Smooth muscle cell (in vitro differentiated cells): Measurements from ENCODE around the gene IAPP. TPM values are rescaled to one million over a fixed set of nuclear protein-coding genes. Genes with fewer than 3 reads are reported as not detected.
A peak's percentile ranks its signal among the peaks of the same experiment; 100 is the strongest.
"Not testable (repeated sequence)": the region's sequence is repeated elsewhere in the genome, so short reads cannot be mapped to it uniquely, and the experiment has no call there.

Experiments used
- DNase-seq: peaks from one replicate; lab custom pipeline; 2025; ENCODE audit not compliant: unreplicated experiment; lab: John Stamatoyannopoulos, UW
- H2AFZ ChIP-seq: fragments of 200-600 bp; sonication (generic); 2 replicates; pipeline ENCODE4 v1.6.0; 2016; ENCODE audit warnings: antibody characterized with exemption, low read depth, mild to moderate bottlenecking
- H3F3A ChIP-seq: fragments of 200-600 bp; sonication (generic); 2 replicates; pipeline ENCODE4 v1.6.0; 2017; ENCODE audit warnings: antibody characterized with exemption, low read depth
- H3K27ac ChIP-seq: fragments of 200-600 bp; sonication (generic); 2 replicates; pipeline ENCODE4 v1.5.1; 2016; ENCODE audit warnings: low read depth, mild to moderate bottlenecking
- H3K27me3 ChIP-seq: fragments of 200-600 bp; sonication (generic); 2 replicates; pipeline ENCODE4 v1.6.1; 2016; ENCODE audit warnings: low read depth, mild to moderate bottlenecking
- H3K36me3 ChIP-seq: fragments of 200-600 bp; sonication (generic); 2 replicates; pipeline ENCODE4 v1.5.1; 2016; ENCODE audit warnings: low read depth
- H3K4me1 ChIP-seq: fragments of 200-600 bp; sonication (generic); 2 replicates; pipeline ENCODE4 v1.5.1; 2016; ENCODE audit warnings: low read depth
- H3K4me2 ChIP-seq: fragments of 200-600 bp; sonication (generic); 2 replicates; pipeline ENCODE4 v1.6.0; 2016; ENCODE audit warnings: mild to moderate bottlenecking
- H3K4me3 ChIP-seq: fragments of 200-600 bp; sonication (generic); 2 replicates; pipeline ENCODE4 v1.5.1; 2016; ENCODE audit warnings: mild to moderate bottlenecking
- H3K79me2 ChIP-seq: fragments of 200-600 bp; sonication (generic); 2 replicates; pipeline ENCODE4 v1.6.0; 2016; ENCODE audit warnings: low read depth, mild to moderate bottlenecking
- H3K9ac ChIP-seq: fragments of 200-600 bp; sonication (generic); 2 replicates; pipeline ENCODE4 v1.6.0; 2016; ENCODE audit warnings: low read depth
- H3K9me3 ChIP-seq: fragments of 200-600 bp; sonication (generic); replicated peaks from 2 replicates; pipeline ENCODE4 v1.5.1; 2016; ENCODE audit warnings: low read depth
- H4K20me1 ChIP-seq: fragments of 200-600 bp; sonication (generic); 2 replicates; pipeline ENCODE4 v1.6.0; 2016; ENCODE audit warnings: low read depth
- WGBS: methylation state at CpG from one replicate; pipeline ENCODE4 v1.1.7; 2016; ENCODE audit warnings: low lambda C conversion rate; 5-methylcytosine and 5-hydroxymethylcytosine counted together
- polyA plus RNA-seq: library from polyadenylated mRNA; unstranded; fragments of >200 nt; fragmentation: Nextera tagmentation; extraction: Ambion mirVana; gene quantifications from 2 replicates; pipeline ENCODE4 v1.2.1, GENCODE V29; 2016
- total RNA-seq: library from RNA; depleted of rRNA; stranded (reverse); fragments of >200 nt; gene quantifications from 2 replicates; pipeline ENCODE4 v1.2.3, GENCODE V29; 2014
- TF ChIP-seq, protein P1 (sequence below): fragments of 200-600 bp; sonication (generic); IDR thresholded peaks from 2 replicates; pipeline ENCODE4 v1.5.1; 2017; ENCODE audit warnings: borderline replicate concordance, mild to moderate bottlenecking, antibody characterized with exemption; ENCODE audit not compliant: insufficient read depth, poor library complexity, severe bottlenecking

IAPP gene
- total and polyA plus RNA-seq, 2 experiments from 2014 or later: not detected

DNA sequence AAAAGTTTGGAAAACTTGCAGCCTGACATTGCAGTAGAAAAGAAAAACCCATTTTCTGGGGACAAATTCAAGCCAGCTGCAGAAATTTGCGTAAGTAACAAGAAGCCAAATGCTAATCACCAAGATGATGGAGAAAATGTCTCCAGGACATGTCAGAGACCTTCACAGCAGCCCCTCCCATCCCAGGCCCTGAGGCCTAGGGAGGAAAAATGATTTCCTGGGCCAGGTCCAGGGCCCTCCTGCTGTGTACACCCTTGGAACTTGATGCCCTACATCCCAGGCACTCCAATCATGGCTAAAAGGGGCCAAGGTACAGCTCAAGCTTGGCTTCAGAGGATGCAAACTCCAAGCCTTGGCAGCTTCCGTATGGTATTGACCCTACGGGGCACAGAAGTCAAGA is 14.5 kb downstream of the IAPP start:
- no peaks in the 10 kb centered on the region for H4K20me1 ChIP-seq
- no peaks in the 10 kb centered on the region for H3F3A ChIP-seq
- H2AFZ ChIP-seq: no peak overlapping the region
- no peaks in the 10 kb centered on the region for H3K9me3 ChIP-seq
- no peak overlapping the region for H3K27ac ChIP-seq
- no peaks in the 10 kb centered on the region for H3K36me3 ChIP-seq
- H3K9ac ChIP-seq: no peak overlapping the region
- 93% methylated on average over 3 of the region's 3 CpGs for WGBS
- H3K4me2 ChIP-seq: no peak overlapping the region
- no peaks in the 10 kb centered on the region for H3K27me3 ChIP-seq
- no peak overlapping the region for H3K4me3 ChIP-seq
- TF ChIP-seq, protein P1, sequence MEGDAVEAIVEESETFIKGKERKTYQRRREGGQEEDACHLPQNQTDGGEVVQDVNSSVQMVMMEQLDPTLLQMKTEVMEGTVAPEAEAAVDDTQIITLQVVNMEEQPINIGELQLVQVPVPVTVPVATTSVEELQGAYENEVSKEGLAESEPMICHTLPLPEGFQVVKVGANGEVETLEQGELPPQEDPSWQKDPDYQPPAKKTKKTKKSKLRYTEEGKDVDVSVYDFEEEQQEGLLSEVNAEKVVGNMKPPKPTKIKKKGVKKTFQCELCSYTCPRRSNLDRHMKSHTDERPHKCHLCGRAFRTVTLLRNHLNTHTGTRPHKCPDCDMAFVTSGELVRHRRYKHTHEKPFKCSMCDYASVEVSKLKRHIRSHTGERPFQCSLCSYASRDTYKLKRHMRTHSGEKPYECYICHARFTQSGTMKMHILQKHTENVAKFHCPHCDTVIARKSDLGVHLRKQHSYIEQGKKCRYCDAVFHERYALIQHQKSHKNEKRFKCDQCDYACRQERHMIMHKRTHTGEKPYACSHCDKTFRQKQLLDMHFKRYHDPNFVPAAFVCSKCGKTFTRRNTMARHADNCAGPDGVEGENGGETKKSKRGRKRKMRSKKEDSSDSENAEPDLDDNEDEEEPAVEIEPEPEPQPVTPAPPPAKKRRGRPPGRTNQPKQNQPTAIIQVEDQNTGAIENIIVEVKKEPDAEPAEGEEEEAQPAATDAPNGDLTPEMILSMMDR: no peak
- no peaks in the 10 kb centered on the region for H3K79me2 ChIP-seq
- peaks cover under 1% of the 10 kb centered on the region for H3K4me1 ChIP-seq
- no peak for DNase-seq

DNA sequence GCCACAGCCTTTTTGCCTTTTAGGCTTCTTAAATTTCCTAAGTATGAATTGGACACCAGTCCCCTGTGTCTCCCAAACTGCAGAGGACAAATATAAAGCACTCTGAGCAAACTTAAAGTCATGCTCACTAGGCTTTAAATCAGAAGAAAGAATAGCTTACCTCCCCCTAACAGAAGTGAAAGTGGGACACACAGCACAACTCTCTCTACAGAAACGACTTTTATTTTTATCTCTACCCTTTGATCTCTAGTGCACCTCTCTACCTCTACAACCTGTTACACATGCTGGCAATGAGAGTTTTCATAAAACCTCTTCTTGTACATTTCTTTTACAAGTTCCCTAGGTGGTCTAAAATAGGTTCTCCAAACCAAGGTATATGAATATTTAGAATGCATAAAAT is 19.7 kb downstream of the IAPP start:
- Histone ChIP-seq H3K9ac (no peak overlapping the region), H3K79me2 (no peaks in the 10 kb centered on the region), H3K27ac (no peak overlapping the region), H3K4me3 (no peak overlapping the region), H4K20me1 (no peaks in the 10 kb centered on the region), H3K36me3 (no peaks in the 10 kb centered on the region), H3K9me3 (no peaks in the 10 kb centered on the region), H3K27me3 (no peaks in the 10 kb centered on the region), H2AFZ (no peak overlapping the region), H3K4me2 (no peak overlapping the region), H3F3A (no peaks in the 10 kb centered on the region), H3K4me1 (peaks cover 2% of the 10 kb centered on the region)
- no peak for DNase-seq
- WGBS: 77% methylated on average over 1 of the region's 1 CpG
- TF ChIP-seq, protein P1: no peak

DNA sequence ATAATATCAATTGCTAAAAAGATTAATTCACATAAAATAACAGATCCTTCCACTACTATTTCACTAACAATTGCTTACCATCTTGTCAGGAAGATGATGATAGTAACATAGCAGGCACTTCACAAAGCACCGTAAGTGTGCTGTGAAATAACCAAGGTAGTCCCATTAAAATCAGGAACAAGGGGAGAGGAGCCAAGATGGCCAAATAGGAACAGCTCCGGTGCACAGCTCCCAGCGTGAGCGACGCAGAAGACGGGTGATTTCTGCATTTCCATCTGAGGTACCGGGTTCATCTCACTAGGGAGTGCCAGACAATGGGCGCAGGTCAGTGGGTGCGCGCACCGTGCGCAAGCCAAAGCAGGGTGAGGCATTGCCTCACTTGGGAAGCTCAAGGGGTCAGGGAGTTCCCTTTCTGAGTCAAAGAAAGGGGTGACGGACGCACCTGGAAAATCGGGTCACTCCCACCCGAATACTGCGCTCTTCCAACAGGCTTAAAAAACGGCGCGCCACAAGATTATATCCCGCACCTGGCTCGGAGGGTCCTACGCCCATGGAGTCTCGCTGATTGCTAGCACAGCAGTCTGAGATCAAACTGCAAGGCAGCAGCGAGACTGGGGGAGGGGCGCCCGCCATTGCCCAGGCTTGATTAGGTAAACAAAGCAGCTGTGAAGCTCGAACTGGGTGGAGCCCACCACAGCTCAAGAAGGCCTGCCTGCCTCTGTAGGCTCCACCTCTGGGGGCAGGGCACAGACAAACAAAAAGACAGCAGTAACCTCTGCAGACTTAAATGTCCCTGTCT is 22.3 kb downstream of the IAPP start:
- H3K36me3 ChIP-seq, H3K9ac ChIP-seq, H3K27ac ChIP-seq, H3K79me2 ChIP-seq, H4K20me1 ChIP-seq, H3F3A ChIP-seq, H3K9me3 ChIP-seq, H3K27me3 ChIP-seq, H3K4me1 ChIP-seq, DNase-seq: not testable (repeated sequence)
- peak overlapping the region; percentile 32 for H3K4me3 ChIP-seq
- peak overlapping the region; percentile 45 for H3K4me2 ChIP-seq
- 48% methylated on average over 28 of the region's 28 CpGs for WGBS
- H2AFZ ChIP-seq: peak overlapping the region; percentile 9

DNA sequence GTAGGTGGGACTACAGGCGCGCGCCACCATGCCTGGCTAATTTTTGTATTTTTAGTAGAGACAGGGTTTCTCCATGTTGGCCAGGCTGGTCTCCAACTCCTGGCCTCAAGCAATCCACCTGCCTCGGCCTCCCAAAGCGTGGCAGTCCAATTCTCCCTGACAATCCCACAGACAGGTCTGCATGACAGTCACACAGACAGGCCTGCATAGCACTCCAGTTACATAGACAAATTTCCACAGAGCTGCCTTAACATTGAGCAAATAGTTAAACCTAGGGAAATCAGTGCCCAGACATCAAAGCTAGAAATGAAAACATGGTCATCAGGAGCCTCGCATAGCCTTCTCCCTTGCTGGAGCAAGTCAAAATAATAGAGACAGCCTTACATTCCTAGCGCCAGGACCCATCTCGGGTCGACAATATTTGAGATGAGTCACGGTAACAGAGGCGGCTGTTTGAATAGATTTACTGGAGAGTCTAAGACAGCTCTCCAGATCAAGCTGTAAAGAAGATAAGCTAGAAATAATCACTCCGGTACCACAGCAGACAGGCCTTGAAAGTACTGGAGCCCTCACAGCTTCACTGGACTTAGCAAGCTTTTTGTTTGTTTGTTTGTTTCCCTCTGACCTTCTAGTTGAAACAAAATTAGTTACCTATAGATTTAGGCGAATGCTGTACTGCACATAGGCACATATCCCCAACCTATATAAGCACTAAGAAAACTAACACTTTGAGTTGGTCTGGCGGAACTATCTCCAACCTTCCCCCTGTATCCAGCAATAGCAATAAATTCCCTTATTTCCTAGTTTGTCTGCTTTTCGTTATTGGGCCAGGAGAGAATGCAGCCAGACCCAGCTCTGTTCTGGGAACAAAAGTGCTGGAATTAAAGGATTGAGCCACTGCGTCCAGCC is 40.9 kb downstream of the IAPP start:
- Histone ChIP-seq H4K20me1 (no peaks in the 10 kb centered on the region), H3K27me3 (no peaks in the 10 kb centered on the region), H3K4me1 (peaks cover 11% of the 10 kb centered on the region), H3K4me3 (no peak overlapping the region), H3K27ac (no peak overlapping the region), H3K4me2 (peak overlapping the region; percentile 18), H3K9me3 (no peaks in the 10 kb centered on the region), H3K36me3 (no peaks in the 10 kb centered on the region), H3F3A (no peaks in the 10 kb centered on the region), H3K79me2 (no peaks in the 10 kb centered on the region), H3K9ac (no peak overlapping the region), H2AFZ (peak overlapping the region; percentile 0)
- 40% methylated on average over 16 of the region's 16 CpGs for WGBS
- no peak for DNase-seq
- TF ChIP-seq, protein P1: no peak
